A549 (cell line): Measurements from ENCODE around the gene ST8SIA2. TPM values are rescaled to one million over a fixed set of nuclear protein-coding genes. Genes with fewer than 3 reads are reported as not detected.
A peak's percentile ranks its signal among the peaks of the same experiment; 100 is the strongest.

ENCODE experiments used
- ATAC-seq, 2 experiments: fragments of 200-7000 bp in 1 of 2; fragments of >200 bp in 1 of 2; cut with Nextera tagmentation in 1 of 2; cut with Tn5 transposase in 1 of 2; 3 replicates each; pipeline versions ENCODE4 v1.8.0 to v1.9.1; 2018 to 2020; ENCODE audit warnings: mild to moderate bottlenecking in 1 of 2, moderate library complexity in 1 of 2
- CTCF ChIA-PET: fragments of 300-600 bp; sonication (Branson Sonifier 250); formaldehyde crosslinking; extraction: SDS; loops from one replicate; lab custom pipeline; 2021; ENCODE audit warnings: antibody characterized with exemption, inconsistent platforms; lab: Yijun Ruan, JAX
- POLR2A ChIA-PET: fragments of 350-600 bp; formaldehyde crosslinking; extraction: SDS; loops from one replicate; lab custom pipeline; 2021; ENCODE audit warnings: antibody characterized with exemption, inconsistent platforms; lab: Yijun Ruan, JAX
- DNase-seq, 2 experiments: peaks; one replicate each; pipeline versions ENCODE4 v3.0.0 to v3.0.0-alpha.2; 2011 to 2016; ENCODE audit warnings: low read depth in 1 of 2, low spot score in 1 of 2
- FAIRE-seq: peaks from 2 replicates; lab custom pipeline; 2011; peaks lifted over from hg19 to GRCh38; lab: Jason Lieb, UNC
- H3K27ac ChIP-seq, 2 experiments: fragments of >200 bp; sonication (Bioruptor Twin); formaldehyde crosslinking; 3 replicates each; pipeline ENCODE4 v1.5.1; 2016 to 2017
- H3K4me1 ChIP-seq: fragments of >200 bp; sonication (Bioruptor Twin); formaldehyde crosslinking; 3 replicates; pipeline ENCODE4 v1.6.1; 2016
- H3K4me2 ChIP-seq: fragments of >200 bp; sonication (Bioruptor Twin); formaldehyde crosslinking; 3 replicates; pipeline ENCODE4 v1.6.1; 2016
- H3K4me3 ChIP-seq: fragments of >200 bp; sonication (Bioruptor Twin); formaldehyde crosslinking; 3 replicates; pipeline ENCODE4 v1.5.1; 2016
- H3K9me3 ChIP-seq: fragments of >200 bp; sonication (Bioruptor Twin); formaldehyde crosslinking; 3 replicates; pipeline ENCODE4 v1.6.1; 2016
- BCL3 ChIP-seq: fragments of >200 bp; sonication (Bioruptor Twin); formaldehyde crosslinking; IDR thresholded peaks from 3 replicates; pipeline ENCODE4 v1.6.1; 2016
- CBX2 ChIP-seq: fragments of 200-600 bp; sonication (generic); IDR thresholded peaks from 2 replicates; pipeline ENCODE4 v1.6.1; 2016; ENCODE audit warnings: low read depth, mild to moderate bottlenecking, borderline replicate concordance
- CBX8 ChIP-seq: fragments of 200-600 bp; sonication (generic); IDR thresholded peaks from 2 replicates; pipeline ENCODE4 v1.6.1; 2016
- CEBPB ChIP-seq, 2 experiments: fragments of >200 bp in 1 of 2; sonication (Bioruptor Twin) in 1 of 2; formaldehyde crosslinking in 1 of 2; IDR thresholded peaks; 2 replicates each; pipeline ENCODE4 v1.6.1; 2012 to 2016
- EHF ChIP-seq: fragments of 250-450 bp; sonication (Bioruptor Pico); IDR thresholded peaks from 2 replicates; pipeline ENCODE4 v1.5.0; 2020; ENCODE audit warnings: mild to moderate bottlenecking
- ESRRA ChIP-seq: fragments of 150-350 bp; IDR thresholded peaks from 2 replicates; pipeline ENCODE4 v1.6.1; 2014; ENCODE audit warnings: mild to moderate bottlenecking, low read length, borderline replicate concordance
- FOSL2 ChIP-seq, 2 experiments: fragments of 450-650 bp in 1 of 2; fragments of >200 bp in 1 of 2; sonication (Bioruptor Twin) in 1 of 2; formaldehyde crosslinking; IDR thresholded peaks; 2 replicates each; pipeline versions ENCODE4 v1.5.0 to v1.6.1; 2016 to 2020; ENCODE audit warnings: mild to moderate bottlenecking in 1 of 2, moderate library complexity in 1 of 2
- FOXS1 ChIP-seq: fragments of 250-450 bp; sonication (Bioruptor Pico); IDR thresholded peaks from 2 replicates; pipeline ENCODE4 v1.5.0; 2020; ENCODE audit warnings: mild to moderate bottlenecking, moderate library complexity
- GATA3 ChIP-seq: IDR thresholded peaks from 2 replicates; pipeline ENCODE4 v1.6.1; 2012; ENCODE audit warnings: borderline replicate concordance
- HMGXB4 ChIP-seq: fragments of 250-450 bp; sonication (Bioruptor Pico); IDR thresholded peaks from 2 replicates; pipeline ENCODE4 v1.5.0; 2021; ENCODE audit warnings: mild to moderate bottlenecking, moderate library complexity, borderline replicate concordance
- JUNB ChIP-seq: fragments of >200 bp; sonication (Bioruptor Twin); formaldehyde crosslinking; IDR thresholded peaks from 2 replicates; pipeline ENCODE4 v1.6.1; 2016
- MYC ChIP-seq: IDR thresholded peaks from 2 replicates; pipeline ENCODE4 v1.6.1; 2012; ENCODE audit warnings: mild to moderate bottlenecking, inconsistent platforms, low read length, improper control_type of control experiment, borderline replicate concordance
- NPAS2 ChIP-seq: fragments of 250-450 bp; sonication (Bioruptor Pico); IDR thresholded peaks from 2 replicates; pipeline ENCODE4 v1.8.0; 2022; ENCODE audit warnings: mild to moderate bottlenecking, moderate library complexity, borderline replicate concordance
- PBX3 ChIP-seq: IDR thresholded peaks from 2 replicates; pipeline ENCODE4 v1.6.1; 2012
- PHF8 ChIP-seq: fragments of 200-600 bp; sonication (generic); IDR thresholded peaks from 2 replicates; pipeline ENCODE4 v1.6.1; 2016; ENCODE audit warnings: low read depth, mild to moderate bottlenecking, antibody characterized with exemption, moderate library complexity, borderline replicate concordance
- POLR2AphosphoS2 ChIP-seq: conservative IDR thresholded peaks from 2 replicates; pipeline ENCODE4 v1.6.1; 2012; ENCODE audit warnings: low read length, improper control_type of control experiment, inconsistent platforms
- RAD21 ChIP-seq, 2 experiments: fragments of >200 bp in 1 of 2; sonication (Bioruptor Twin) in 1 of 2; formaldehyde crosslinking in 1 of 2; IDR thresholded peaks in 1 of 2; conservative IDR thresholded peaks in 1 of 2; 2 replicates in 1 of 2; 3 replicates in 1 of 2; pipeline ENCODE4 v1.6.1; 2012 to 2018; ENCODE audit warnings: inconsistent platforms in 1 of 2
- RFX5 ChIP-seq: fragments of 450-650 bp; IDR thresholded peaks from 2 replicates; pipeline ENCODE4 v1.7.1; 2014; ENCODE audit warnings: antibody characterized with exemption, mild to moderate bottlenecking, moderate library complexity
- RNF2 ChIP-seq: fragments of 200-600 bp; sonication (generic); IDR thresholded peaks from 2 replicates; pipeline ENCODE4 v1.6.1; 2016; ENCODE audit warnings: low read depth, mild to moderate bottlenecking, antibody characterized with exemption, moderate library complexity, borderline replicate concordance
- ZC3H11A ChIP-seq: fragments of 450-650 bp; IDR thresholded peaks from 2 replicates; pipeline ENCODE4 v1.6.1; 2014; ENCODE audit warnings: antibody characterized with exemption, mild to moderate bottlenecking
- ZFP36 ChIP-seq: fragments of 450-650 bp; IDR thresholded peaks from 2 replicates; pipeline ENCODE4 v1.6.1; 2014; ENCODE audit warnings: borderline replicate concordance; ENCODE audit not compliant: partially characterized antibody
- ZNF302 ChIP-seq: fragments of 250-450 bp; sonication (Bioruptor Pico); IDR thresholded peaks from 2 replicates; pipeline ENCODE4 v1.9.0; 2021; ENCODE audit warnings: inconsistent platforms, mild to moderate bottlenecking, moderate library complexity
- ZSCAN20 ChIP-seq: fragments of 250-450 bp; sonication (Bioruptor Pico); IDR thresholded peaks from 2 replicates; pipeline ENCODE4 v1.8.0; 2022; ENCODE audit warnings: mild to moderate bottlenecking, moderate library complexity
- WGBS: methylation state at CpG from one replicate; pipeline ENCODE4 v1.1.6; 2017; ENCODE audit errors: missing lambda C conversion rate; 5-methylcytosine and 5-hydroxymethylcytosine counted together
- polyA plus RNA-seq, 4 experiments: library from polyadenylated mRNA; depleted of rRNA in 3 of 4; stranded (reverse); fragments of >200 nt; fragmentation: RNase III in 1 of 4; extraction: RNeasy Plus Mini Kit Qiagen cat#74134 plus additional on column Dnase treatment in 1 of 4; gene quantifications; 2 replicates in 3 of 4; 3 replicates in 1 of 4; pipeline ENCODE4 v1.2.3, GENCODE V29; 2011 to 2017

The ST8SIA2 gene
- polyA plus RNA-seq, 2 of the 4 experiments (the other 2 are of a cell fraction), result 0.22 to 0.41 TPM

GRCh38 chr15:92502930-92503857, 109.5 kb downstream of the ST8SIA2 start:
- Histone ChIP-seq H3K4me3 (no peak overlapping the region), H3K4me2 (no peak overlapping the region), H3K27ac (no peak overlapping the region), H3K4me1 (no peaks in the 10 kb centered on the region), H3K9me3 (peaks cover 14% of the 10 kb centered on the region; the same call in 1 of the 3 replicates)
- DNase-seq (no peak), FAIRE-seq (no peak), ATAC-seq (no peak)
- TF ChIP-seq JUNB (no peak), RFX5 (no peak), CBX8 (peak; percentile 59; the same call in 1 of the 2 replicates), RNF2 (peak; percentile 92), FOSL2 (IDR thresholded peaks at IDR 0.05) (no peak), FOSL2 (CRISPR knock-in tag; IDR thresholded peaks at IDR 0.05) (no peak), RAD21 (conservative IDR thresholded peaks at IDR 0.05 in 1 of 2, IDR thresholded peaks at IDR 0.05 in 1 of 2) (no peak), ZNF302 (no peak)
- WGBS, result 5% methylated on average over 5 of the region's 5 CpGs
- ChIA-PET POLR2A (no interaction called here), CTCF (interaction anchor here (1.4 kb wide), 1 partner anchor 18 kb away, joined by 9 read pairs; no protein-coding TSS in a partner anchor)

- WGBS, result 2% methylated on average over 4 of the region's 4 CpGs
- ChIA-PET CTCF (no interaction called here), POLR2A (no interaction called here)
- no peak for FAIRE-seq
- Histone ChIP-seq H3K9me3 (peaks cover 14% of the 10 kb centered on the region; the same call in 1 of the 3 replicates), H3K4me3 (no peak overlapping the region), H3K27ac (no peak overlapping the region), H3K4me1 (no peaks in the 10 kb centered on the region), H3K4me2 (no peak overlapping the region)
- no peak for DNase-seq
- no peak for TF ChIP-seq PBX3
- TF ChIP-seq GATA3, result no peak
- TF ChIP-seq CBX2, result no peak
- no peak for TF ChIP-seq HMGXB4 (CRISPR knock-in tag)
- no peak for TF ChIP-seq FOXS1 (CRISPR knock-in tag)
- no peak for TF ChIP-seq ZC3H11A
- TF ChIP-seq NPAS2 (CRISPR knock-in tag), result no peak
- TF ChIP-seq POLR2AphosphoS2, result no peak
- TF ChIP-seq BCL3, result no peak
- TF ChIP-seq PHF8, result no peak
- no peak for TF ChIP-seq RFX5
- no peak for TF ChIP-seq EHF
- TF ChIP-seq ZFP36, result no peak
- TF ChIP-seq FOSL2 (IDR thresholded peaks at IDR 0.05), result no peak
- TF ChIP-seq FOSL2 (CRISPR knock-in tag; IDR thresholded peaks at IDR 0.05), result no peak
- TF ChIP-seq ESRRA, result no peak
- no peak for TF ChIP-seq JUNB
- TF ChIP-seq CEBPB (IDR thresholded peaks at IDR 0.05), result no peak
- TF ChIP-seq RNF2, result no peak
- no peak for TF ChIP-seq MYC
- TF ChIP-seq ZSCAN20 (CRISPR knock-in tag), result no peak
- no peak for ATAC-seq
Observed at GRCh38 chr15:92503889-92504288, 110.2 kb downstream of the ST8SIA2 start.
